Gastroesophageal sphincter (tissue), 4 donors: ENCODE results near the gene TBC1D24. TPM values are rescaled to one million over a fixed set of nuclear protein-coding genes. Genes with fewer than 3 reads are reported as not detected.

ENCODE experiments used
- ATAC-seq: fragments of 150-250 bp; one replicate; pipeline ENCODE4 v1.9.1; 2016; ENCODE audit warnings: mild to moderate bottlenecking, moderate library complexity
- H3K27ac ChIP-seq, 4 donors: fragments of 200-600 bp; sonication (generic) in 3 of 4; 1 replicate in 3 of 4; 2 replicates in 1 of 4; pipeline ENCODE4 v1.5.1; 2016 to 2019
- H3K27me3 ChIP-seq: fragments of 200-600 bp; sonication (generic); one replicate; pipeline ENCODE4 v1.5.1; 2019
- H3K36me3 ChIP-seq, 2 donors: fragments of 200-600 bp; sonication (generic); one replicate each; pipeline ENCODE4 v1.5.1; 2019; ENCODE audit warnings: control low read depth in 1 of 2
- H3K4me1 ChIP-seq, 3 donors: fragments of 200-600 bp; sonication (generic); 1 replicate in 2 of 3; 2 replicates in 1 of 3; pipeline ENCODE4 v1.5.1; 2016 to 2019; ENCODE audit warnings: control low read depth in 2 of 3
- H3K4me3 ChIP-seq, 2 donors: fragments of 200-600 bp; sonication (generic); one replicate each; pipeline ENCODE4 v1.5.1; 2019; ENCODE audit warnings: mild to moderate bottlenecking in 1 of 2, moderate library complexity in 1 of 2
- H3K9me3 ChIP-seq, 3 donors: fragments of 200-600 bp; sonication (generic); one replicate each; pipeline ENCODE4 v1.5.1; 2017 to 2019; ENCODE audit warnings: control low read depth in 2 of 3
- EP300 ChIP-seq: sonication (generic); formaldehyde crosslinking; IDR thresholded peaks from one replicate; pipeline ENCODE4 v1.6.1; 2017; ENCODE audit warnings: antibody characterized with exemption, mild to moderate bottlenecking
- POLR2A ChIP-seq, 2 donors: fragments of 450-650 bp; IDR thresholded peaks; one replicate each; pipeline ENCODE4 v1.6.1; 2017; ENCODE audit warnings: antibody characterized with exemption in 2 of 2, mild to moderate bottlenecking in 2 of 2, moderate library complexity in 1 of 2
- POLR2AphosphoS5 ChIP-seq: sonication (generic); formaldehyde crosslinking; IDR thresholded peaks from one replicate; pipeline ENCODE4 v1.6.1; 2017; ENCODE audit warnings: antibody characterized with exemption
- WGBS, 2 donors: methylation state at CpG; one replicate each; pipeline ENCODE4 v1.1.5; 2018; ENCODE audit warnings: low coverage in 1 of 2; 5-methylcytosine and 5-hydroxymethylcytosine counted together
- total RNA-seq, 4 donors: library from RNA; depleted of rRNA; stranded (reverse); fragments of >200 nt; gene quantifications; one replicate each; pipeline ENCODE4 v1.1.0, GENCODE V29; 2016
- TF ChIP-seq, protein P1 (sequence below), 4 experiments: fragments of 200-600 bp in 2 of 4; fragments of 450-650 bp in 2 of 4; sonication (generic) in 1 of 4; IDR thresholded peaks; one replicate each; pipeline ENCODE4 v1.5.1; 2017 to 2019; ENCODE audit warnings: antibody characterized with exemption in 4 of 4, mild to moderate bottlenecking in 2 of 4, moderate library complexity in 2 of 4

The TBC1D24 gene
- total RNA-seq, 4 donors from 2014 or later, result 6.2 to 18.4 (median 14.2) TPM

DNA sequence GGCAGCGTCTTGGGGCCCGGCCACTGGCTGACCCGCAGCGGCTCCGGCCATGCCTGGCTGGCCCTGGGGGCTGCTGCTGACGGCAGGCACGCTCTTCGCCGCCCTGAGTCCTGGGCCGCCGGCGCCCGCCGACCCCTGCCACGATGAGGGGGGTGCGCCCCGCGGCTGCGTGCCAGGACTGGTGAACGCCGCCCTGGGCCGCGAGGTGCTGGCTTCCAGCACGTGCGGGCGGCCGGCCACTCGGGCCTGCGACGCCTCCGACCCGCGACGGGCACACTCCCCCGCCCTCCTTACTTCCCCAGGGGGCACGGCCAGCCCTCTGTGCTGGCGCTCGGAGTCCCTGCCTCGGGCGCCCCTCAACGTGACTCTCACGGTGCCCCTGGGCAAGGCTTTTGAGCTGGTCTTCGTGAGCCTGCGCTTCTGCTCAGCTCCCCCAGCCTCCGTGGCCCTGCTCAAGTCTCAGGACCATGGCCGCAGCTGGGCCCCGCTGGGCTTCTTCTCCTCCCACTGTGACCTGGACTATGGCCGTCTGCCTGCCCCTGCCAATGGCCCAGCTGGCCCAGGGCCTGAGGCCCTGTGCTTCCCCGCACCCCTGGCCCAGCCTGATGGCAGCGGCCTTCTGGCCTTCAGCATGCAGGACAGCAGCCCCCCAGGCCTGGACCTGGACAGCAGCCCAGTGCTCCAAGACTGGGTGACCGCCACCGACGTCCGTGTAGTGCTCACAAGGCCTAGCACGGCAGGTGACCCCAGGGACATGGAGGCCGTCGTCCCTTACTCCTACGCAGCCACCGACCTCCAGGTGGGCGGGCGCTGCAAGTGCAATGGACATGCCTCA, 3.1 kb upstream of the TBC1D24 start:
- Histone ChIP-seq H3K36me3 (no peaks in the 10 kb centered on the region), H3K27me3 (peaks cover 67% of the 10 kb centered on the region), H3K4me3 (peak overlapping the region in 1 of 2 donors; percentile 43), H3K4me1 (peaks cover 0 to 85% (median 50%) of the 10 kb centered on the region in 3 donors), H3K27ac (peak overlapping the region in 1 of 4 donors; percentile 29), H3K9me3 (no peaks in the 10 kb centered on the region)
- no peak for ATAC-seq
- WGBS, 2 donors, result no CpG with 5 or more reads among the region's 61 CpGs
- TF ChIP-seq, protein P1, sequence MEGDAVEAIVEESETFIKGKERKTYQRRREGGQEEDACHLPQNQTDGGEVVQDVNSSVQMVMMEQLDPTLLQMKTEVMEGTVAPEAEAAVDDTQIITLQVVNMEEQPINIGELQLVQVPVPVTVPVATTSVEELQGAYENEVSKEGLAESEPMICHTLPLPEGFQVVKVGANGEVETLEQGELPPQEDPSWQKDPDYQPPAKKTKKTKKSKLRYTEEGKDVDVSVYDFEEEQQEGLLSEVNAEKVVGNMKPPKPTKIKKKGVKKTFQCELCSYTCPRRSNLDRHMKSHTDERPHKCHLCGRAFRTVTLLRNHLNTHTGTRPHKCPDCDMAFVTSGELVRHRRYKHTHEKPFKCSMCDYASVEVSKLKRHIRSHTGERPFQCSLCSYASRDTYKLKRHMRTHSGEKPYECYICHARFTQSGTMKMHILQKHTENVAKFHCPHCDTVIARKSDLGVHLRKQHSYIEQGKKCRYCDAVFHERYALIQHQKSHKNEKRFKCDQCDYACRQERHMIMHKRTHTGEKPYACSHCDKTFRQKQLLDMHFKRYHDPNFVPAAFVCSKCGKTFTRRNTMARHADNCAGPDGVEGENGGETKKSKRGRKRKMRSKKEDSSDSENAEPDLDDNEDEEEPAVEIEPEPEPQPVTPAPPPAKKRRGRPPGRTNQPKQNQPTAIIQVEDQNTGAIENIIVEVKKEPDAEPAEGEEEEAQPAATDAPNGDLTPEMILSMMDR (IDR thresholded peaks at IDR 0.05), result no peak
- no peak for TF ChIP-seq EP300
- TF ChIP-seq POLR2AphosphoS5, result no peak
- TF ChIP-seq POLR2A (IDR thresholded peaks at IDR 0.05), result no peak

GRCh38 chr16:2472488-2472864, 2.5 kb upstream of the TBC1D24 start:
- no peak for ATAC-seq
- Histone ChIP-seq H3K4me1 (peaks cover 0 to 81% (median 50%) of the 10 kb centered on the region in 3 donors), H3K36me3 (no peaks in the 10 kb centered on the region), H3K4me3 (no peak overlapping the region), H3K27ac (no peak overlapping the region), H3K9me3 (no peaks in the 10 kb centered on the region), H3K27me3 (peaks cover 62% of the 10 kb centered on the region)
- WGBS, 2 donors, result 100% methylated on average over 3 of the region's 27 CpGs; no CpG with 5 or more reads in 1 of the 2 donors
- no peak for TF ChIP-seq POLR2A (IDR thresholded peaks at IDR 0.05)
- no peak for TF ChIP-seq POLR2AphosphoS5
- TF ChIP-seq EP300, result no peak
- TF ChIP-seq, protein P1 (IDR thresholded peaks at IDR 0.05), result no peak

GRCh38 chr16:2472885-2473445, 2.0 kb upstream of the TBC1D24 start:
- Histone ChIP-seq H3K27me3 (peaks cover 58% of the 10 kb centered on the region), H3K4me3 (no peak overlapping the region), H3K4me1 (peaks cover 0 to 76% (median 50%) of the 10 kb centered on the region in 3 donors), H3K9me3 (no peaks in the 10 kb centered on the region), H3K27ac (no peak overlapping the region), H3K36me3 (no peaks in the 10 kb centered on the region)
- 85 to 100% methylated on average over 4 to 5 of the region's 14 CpGs for WGBS, 2 donors
- ATAC-seq, result no peak
- TF ChIP-seq POLR2AphosphoS5 (no peak), EP300 (no peak), POLR2A (IDR thresholded peaks at IDR 0.05) (no peak)
- TF ChIP-seq, protein P1 (IDR thresholded peaks at IDR 0.05), result no peak

DNA sequence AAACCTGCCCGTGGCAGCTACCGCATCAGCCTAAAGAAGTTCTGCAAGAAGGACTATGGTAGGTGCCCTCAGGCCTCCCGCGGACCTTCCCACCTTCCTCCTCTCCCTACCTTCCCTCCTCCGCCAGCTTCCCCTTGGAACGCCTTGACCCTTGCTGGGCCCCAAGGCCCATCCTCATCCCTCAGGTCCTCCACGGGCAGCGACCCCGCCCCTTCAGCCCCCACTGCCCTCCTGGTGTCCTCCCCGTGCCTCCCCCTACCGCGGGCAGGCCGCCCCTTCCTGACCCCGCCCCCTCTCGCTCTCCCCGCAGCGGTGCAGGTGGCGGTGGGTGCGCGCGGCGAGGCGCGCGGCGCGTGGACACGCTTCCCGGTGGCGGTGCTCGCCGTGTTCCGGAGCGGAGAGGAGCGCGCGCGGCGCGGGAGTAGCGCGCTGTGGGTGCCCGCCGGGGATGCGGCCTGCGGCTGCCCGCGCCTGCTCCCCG, 1.4 kb upstream of the TBC1D24 start:
- 42% methylated on average over 5 of the region's 49 CpGs; no CpG with 5 or more reads in 1 of the 2 donors for WGBS, 2 donors
- Histone ChIP-seq H3K4me3 (peak overlapping the region in 1 of 2 donors; percentile 77), H3K4me1 (peaks cover 0 to 71% (median 45%) of the 10 kb centered on the region in 3 donors), H3K27ac (peak overlapping the region in 1 of 4 donors; percentile 90), H3K27me3 (peaks cover 52% of the 10 kb centered on the region), H3K36me3 (no peaks in the 10 kb centered on the region), H3K9me3 (no peaks in the 10 kb centered on the region)
- no peak for ATAC-seq
- TF ChIP-seq, protein P1 (IDR thresholded peaks at IDR 0.05), result no peak
- no peak for TF ChIP-seq POLR2A (IDR thresholded peaks at IDR 0.05)
- TF ChIP-seq POLR2AphosphoS5, result no peak
- no peak for TF ChIP-seq EP300
